Measurements from ENCODE around the gene GSTM2. TPM values are rescaled to one million over a fixed set of nuclear protein-coding genes. Genes with fewer than 3 reads are reported as not detected.

GSTM2 gene
- total and polyA plus RNA-seq, 8 donors, result 10.4 to 193 (median 32.9) TPM

DNA sequence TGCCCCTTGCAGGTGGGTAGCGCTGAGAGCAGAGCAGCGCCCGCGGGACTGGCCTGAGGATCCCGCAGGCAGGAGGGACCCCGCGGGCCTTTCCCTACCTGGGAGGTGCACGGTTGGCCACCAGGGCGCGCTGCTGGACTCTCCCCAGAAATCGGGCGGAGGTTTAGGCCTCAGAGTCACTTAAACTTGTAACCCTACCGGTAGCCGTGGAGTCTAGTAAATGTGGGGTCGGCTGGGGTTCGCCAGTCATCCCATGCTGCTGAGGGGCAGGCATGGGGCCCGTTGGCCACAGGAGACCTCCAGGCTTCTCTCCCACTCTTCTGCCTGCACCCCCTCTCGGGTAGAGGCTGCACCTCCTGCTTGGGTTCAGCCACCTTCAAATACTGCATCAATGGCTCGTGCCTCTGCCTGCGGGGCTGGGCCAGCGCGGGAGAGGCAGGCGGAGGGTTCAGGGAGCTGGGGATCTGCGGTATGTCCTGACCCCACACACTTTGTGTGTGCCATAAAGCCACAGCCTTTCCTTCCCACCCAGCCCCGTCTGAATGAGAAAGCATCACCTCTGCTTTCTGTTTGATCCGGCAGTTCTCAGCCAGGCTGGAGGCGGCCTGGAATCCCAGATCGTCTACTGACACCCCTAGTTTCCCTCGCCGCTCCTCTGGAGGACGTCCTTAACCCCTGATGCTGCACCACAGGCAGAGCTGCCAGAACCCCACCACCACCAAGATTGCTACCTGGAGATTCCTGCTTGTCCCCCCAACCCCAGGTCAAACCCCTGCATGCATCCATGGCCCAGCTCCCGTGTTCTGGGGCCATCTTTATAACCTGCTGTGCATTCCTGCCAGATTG lies 24.2 kb upstream of the GSTM2 start:
- ATAC-seq (peak; percentile 92 to 95 (median 94)), DNase-seq (peak; percentile 75 to 98 (median 86)), FAIRE-seq (no peak)
- Histone ChIP-seq H3K4me3 (no peak overlapping the region), H3K27ac (no peak overlapping the region), H3K27me3 (no peaks in the 10 kb centered on the region), H3K9me3 (no peaks in the 10 kb centered on the region), H3K36me3 (no peaks in the 10 kb centered on the region), H3K4me1 (peaks cover 0 to 6% (median 0%) of the 10 kb centered on the region in 3 donors)
- intact Hi-C loops (cut with DNase I), result loop anchor here in 1 of 3 donors (5.0 kb wide), 1 partner anchor 129 kb away; no protein-coding TSS in a partner anchor
- WGBS, 2 donors, result 29 to 31% methylated on average over 31 to 32 of the region's 32 CpGs
- TF ChIP-seq, protein P1, sequence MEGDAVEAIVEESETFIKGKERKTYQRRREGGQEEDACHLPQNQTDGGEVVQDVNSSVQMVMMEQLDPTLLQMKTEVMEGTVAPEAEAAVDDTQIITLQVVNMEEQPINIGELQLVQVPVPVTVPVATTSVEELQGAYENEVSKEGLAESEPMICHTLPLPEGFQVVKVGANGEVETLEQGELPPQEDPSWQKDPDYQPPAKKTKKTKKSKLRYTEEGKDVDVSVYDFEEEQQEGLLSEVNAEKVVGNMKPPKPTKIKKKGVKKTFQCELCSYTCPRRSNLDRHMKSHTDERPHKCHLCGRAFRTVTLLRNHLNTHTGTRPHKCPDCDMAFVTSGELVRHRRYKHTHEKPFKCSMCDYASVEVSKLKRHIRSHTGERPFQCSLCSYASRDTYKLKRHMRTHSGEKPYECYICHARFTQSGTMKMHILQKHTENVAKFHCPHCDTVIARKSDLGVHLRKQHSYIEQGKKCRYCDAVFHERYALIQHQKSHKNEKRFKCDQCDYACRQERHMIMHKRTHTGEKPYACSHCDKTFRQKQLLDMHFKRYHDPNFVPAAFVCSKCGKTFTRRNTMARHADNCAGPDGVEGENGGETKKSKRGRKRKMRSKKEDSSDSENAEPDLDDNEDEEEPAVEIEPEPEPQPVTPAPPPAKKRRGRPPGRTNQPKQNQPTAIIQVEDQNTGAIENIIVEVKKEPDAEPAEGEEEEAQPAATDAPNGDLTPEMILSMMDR (IDR thresholded peaks at IDR 0.05), result peak; percentile 70 to 91 (median 84)

DNA sequence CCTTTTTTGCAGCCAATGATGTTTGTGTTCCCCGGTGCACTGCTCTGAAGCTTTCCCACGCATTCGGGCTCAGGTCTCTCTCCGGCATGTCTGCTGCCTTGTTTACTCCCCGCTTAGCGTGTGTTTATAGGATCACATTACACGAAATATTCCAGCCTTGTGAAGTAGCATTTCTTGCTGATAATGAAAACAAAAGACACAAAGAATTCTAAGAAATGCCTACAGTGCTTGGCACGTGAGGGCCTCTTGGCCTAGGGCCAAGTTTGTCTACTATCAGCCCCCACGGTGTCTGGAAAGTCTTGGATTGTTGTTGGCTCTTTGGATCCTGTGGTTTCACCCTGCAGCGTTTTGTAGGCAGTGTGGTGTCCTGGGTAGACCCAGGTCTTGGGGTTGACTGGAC lies 23.2 kb upstream of the GSTM2 start:
- Histone ChIP-seq H3K27ac (no peak overlapping the region), H3K4me1 (peaks cover 0 to 6% (median 0%) of the 10 kb centered on the region in 3 donors), H3K27me3 (no peaks in the 10 kb centered on the region), H3K9me3 (no peaks in the 10 kb centered on the region), H3K36me3 (no peaks in the 10 kb centered on the region), H3K4me3 (no peak overlapping the region)
- 19% methylated on average over 10 of the region's 10 CpGs; no CpG with 5 or more reads in 1 of the 2 donors for WGBS, 2 donors
- TF ChIP-seq, protein P1 (IDR thresholded peaks at IDR 0.05), result no peak
- FAIRE-seq, result no peak
- no peak for ATAC-seq
- no peak for DNase-seq
- intact Hi-C loops (cut with DNase I), result loop anchor here in 1 of 3 donors (5.0 kb wide), 1 partner anchor 128 kb away; no protein-coding TSS in a partner anchor

DNA sequence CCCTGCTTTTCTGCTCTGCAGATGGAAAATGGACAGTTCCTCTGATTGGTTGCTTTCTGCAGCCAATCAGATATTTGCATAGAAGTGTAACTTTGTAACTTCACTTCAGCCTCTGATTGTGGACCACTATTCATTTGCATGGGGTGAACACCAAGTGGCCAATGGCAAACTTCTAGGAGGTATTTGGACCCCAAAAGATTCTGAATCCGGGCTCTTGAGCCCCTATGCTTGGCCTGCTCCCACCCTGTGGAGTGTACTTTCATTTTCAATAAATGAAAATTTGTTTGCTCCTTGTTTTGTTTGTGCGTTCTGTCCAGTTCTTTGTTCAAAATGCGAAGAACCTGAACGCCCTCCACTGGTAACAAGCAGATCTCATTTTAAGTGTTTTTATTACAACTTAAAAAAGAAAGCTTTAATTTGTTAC lies 18.4 kb upstream of the GSTM2 start:
- TF ChIP-seq, protein P1 (IDR thresholded peaks at IDR 0.05), result no peak
- H3K4me3 ChIP-seq, result no peak overlapping the region
- 44 to 66% methylated on average over 4 of the region's 4 CpGs for WGBS, 2 donors
- no peaks in the 10 kb centered on the region for H3K9me3 ChIP-seq
- intact Hi-C loops (cut with DNase I), result no loop called here
- FAIRE-seq (no peak), ATAC-seq (peak in 3 of 4 donors; percentile 35 to 58 (median 43)), DNase-seq (peak in 1 of 6 donors; percentile 2)
- no peaks in the 10 kb centered on the region for H3K4me1 ChIP-seq
- no peaks in the 10 kb centered on the region for H3K27me3 ChIP-seq
- H3K36me3 ChIP-seq, result no peaks in the 10 kb centered on the region
- H3K27ac ChIP-seq, result no peak overlapping the region

DNA sequence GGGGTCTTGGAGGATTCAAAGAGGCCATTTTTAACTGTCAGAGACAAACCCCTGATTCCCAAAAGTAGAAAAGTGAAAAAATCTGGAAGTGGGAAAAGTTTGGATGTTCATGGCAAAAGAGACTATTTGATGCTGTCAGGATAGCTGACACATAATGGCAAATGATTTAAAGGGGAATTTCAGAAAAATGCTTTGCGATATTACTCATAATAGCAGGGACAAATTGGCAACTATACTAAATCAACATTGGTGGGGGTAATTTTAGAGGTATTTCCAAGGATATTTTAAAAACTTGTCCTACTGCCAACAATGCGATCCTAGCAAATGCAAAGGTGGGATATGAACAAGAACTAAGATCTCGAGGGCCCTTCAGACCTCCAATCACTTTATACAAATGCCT lies 17.2 kb upstream of the GSTM2 start:
- Histone ChIP-seq H3K9me3 (no peaks in the 10 kb centered on the region), H3K27me3 (no peaks in the 10 kb centered on the region), H3K36me3 (no peaks in the 10 kb centered on the region), H3K4me3 (no peak overlapping the region), H3K4me1 (peaks cover 0 to 6% (median 5%) of the 10 kb centered on the region in 3 donors), H3K27ac (no peak overlapping the region)
- TF ChIP-seq, protein P1 (IDR thresholded peaks at IDR 0.05), result no peak
- ATAC-seq (no peak), FAIRE-seq (no peak), DNase-seq (no peak)
- intact Hi-C loops (cut with DNase I), result no loop called here
- 58 to 73% methylated on average over 3 of the region's 3 CpGs for WGBS, 2 donors

DNA sequence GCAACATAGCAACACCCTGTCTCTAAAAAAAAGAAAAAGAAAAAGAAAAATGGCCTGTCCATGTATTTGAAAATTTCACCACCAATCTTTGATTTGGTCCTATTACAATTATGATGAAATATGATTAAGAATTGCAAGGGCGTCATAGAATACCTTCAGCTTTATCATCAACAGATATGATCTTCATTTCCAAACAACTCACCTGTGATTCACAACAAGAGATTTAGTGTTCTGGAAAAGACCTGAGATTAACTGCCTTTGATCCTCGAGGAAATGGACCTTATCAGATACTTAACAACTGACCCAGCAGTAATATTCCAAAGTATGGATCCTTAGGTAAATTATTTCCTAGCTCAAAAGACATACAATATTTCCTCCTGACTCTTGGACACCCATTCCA lies 15.5 kb upstream of the GSTM2 start:
- no peaks in the 10 kb centered on the region for H3K9me3 ChIP-seq
- 30 to 38% methylated on average over 2 of the region's 2 CpGs for WGBS, 2 donors
- no peak overlapping the region for H3K27ac ChIP-seq
- no peaks in the 10 kb centered on the region for H3K27me3 ChIP-seq
- TF ChIP-seq, protein P1 (IDR thresholded peaks at IDR 0.05), result no peak
- peaks cover 0 to 6% (median 5%) of the 10 kb centered on the region in 3 donors for H3K4me1 ChIP-seq
- FAIRE-seq, result no peak
- H3K36me3 ChIP-seq, result no peaks in the 10 kb centered on the region
- ATAC-seq, result no peak
- intact Hi-C loops (cut with DNase I), result no loop called here
- no peak for DNase-seq
- H3K4me3 ChIP-seq, result no peak overlapping the region
